ENCODE measurements around the gene CASQ2.

CASQ2 gene

DNA sequence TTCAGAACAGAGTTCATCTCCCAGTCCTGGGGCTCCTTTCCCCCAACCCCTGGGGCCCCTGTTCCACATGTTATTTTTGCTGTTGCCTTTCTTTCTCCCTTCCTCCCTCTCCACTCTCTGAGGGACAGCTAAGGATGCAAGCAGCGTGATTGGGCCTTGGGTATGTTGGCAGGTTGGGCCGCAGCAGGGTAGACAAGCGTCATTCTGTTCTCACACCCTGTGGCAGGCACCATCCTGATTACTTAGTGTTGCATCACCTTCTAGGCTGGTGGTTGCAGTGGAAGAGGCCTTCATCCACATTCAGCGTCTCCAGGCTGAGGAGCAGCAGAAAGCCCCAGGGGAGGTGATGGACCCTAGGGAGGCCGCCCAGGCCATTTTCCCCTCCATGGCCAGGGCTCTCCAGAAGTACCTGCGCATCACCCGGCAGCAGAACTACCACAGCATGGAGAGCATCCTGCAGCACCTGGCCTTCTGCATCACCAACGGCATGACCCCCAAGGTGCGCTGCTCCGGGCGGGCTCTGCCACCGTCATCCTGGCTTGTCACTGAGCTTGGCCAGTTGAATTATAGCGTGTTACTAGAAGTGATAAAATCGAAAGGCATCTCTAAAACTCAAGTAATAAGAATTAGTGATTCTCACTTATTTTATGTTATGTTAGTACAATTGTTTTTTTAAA lies 83.3 kb downstream of the CASQ2 start:
- DNase-seq, result no peak

- DNase-seq, result no peak
Observed at GRCh38 chr1:115682792-115683191, 85.7 kb downstream of the CASQ2 start.

GRCh38 chr1:115680730-115681111 lies 87.8 kb downstream of the CASQ2 start:
- DNase-seq, result no peak

GRCh38 chr1:115679141-115679611 lies 89.3 kb downstream of the CASQ2 start:
- no peak for DNase-seq

DNA sequence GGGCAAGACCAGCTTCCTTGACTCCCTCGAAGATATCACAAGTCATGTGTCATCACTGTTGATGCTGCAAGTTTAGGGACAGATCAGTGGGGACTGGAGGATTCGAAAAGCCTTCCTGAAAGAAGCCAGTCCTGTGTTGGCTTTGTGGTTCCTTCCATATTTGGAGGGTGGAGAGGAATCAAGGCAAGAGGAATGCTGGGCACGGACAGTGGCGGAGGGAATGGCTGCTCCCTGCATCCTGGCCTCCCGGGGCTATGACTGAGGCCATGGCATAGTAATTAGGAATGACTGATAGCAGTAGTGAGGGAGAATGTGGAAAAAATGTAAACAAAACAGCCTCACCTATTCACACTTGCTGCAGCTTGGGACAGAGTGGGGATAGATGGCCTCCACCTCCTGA lies 90.4 kb downstream of the CASQ2 start:
- DNase-seq, result no peak

- DNase-seq, result no peak
Observed at GRCh38 chr1:115677565-115677964, 90.9 kb downstream of the CASQ2 start.

DNA sequence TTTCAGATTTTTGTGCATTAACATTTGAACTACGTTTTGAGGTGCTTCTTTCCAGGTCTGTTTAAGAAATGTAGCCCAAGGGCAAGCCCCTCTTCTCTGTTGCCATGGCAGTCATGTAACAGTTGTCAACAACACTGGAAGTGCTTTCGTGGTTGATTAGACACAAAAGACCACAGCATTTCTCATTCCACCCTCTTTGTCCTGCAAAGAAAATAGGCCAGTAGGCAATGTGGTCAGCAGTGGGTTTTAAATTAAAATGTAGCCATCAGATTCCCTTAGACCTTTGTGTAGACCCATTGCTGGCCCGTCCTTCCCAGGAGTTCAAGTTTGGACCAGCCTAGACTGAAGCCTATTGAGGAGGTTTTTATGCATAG lies 91.3 kb downstream of the CASQ2 start:
- DNase-seq, result no peak

DNA sequence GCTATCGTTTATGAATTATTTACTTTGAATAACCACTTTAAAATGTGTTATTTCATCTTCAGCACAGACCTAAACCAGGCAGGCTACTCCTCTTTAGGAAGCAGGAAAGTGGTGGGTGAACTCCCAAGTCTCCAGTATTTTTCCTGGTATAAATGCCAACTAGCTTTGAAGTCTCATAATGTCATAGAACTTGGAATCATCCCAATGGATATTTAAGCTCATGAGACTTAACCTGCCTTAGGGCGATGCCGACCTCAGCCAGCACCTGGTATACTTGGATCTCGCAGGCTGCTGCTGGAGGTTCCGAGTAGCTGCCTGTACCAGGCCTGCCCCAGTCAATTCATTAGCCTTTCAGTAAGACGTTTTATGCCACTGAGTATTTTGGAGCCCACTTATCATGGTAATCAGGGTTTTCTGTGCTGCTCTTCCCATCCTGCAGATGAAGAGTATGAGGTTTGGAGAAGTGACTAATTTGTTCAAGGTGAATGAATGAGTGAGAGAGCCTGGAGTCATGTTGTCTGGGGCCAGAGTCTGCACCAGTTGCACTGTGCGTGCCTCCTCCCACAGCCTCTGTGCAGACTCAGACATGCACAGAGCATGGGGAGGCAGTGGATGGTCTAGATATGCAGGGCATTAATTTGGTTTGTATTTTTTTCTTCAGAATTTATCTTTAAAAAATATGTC lies 91.9 kb downstream of the CASQ2 start:
- no peak for DNase-seq

DNA sequence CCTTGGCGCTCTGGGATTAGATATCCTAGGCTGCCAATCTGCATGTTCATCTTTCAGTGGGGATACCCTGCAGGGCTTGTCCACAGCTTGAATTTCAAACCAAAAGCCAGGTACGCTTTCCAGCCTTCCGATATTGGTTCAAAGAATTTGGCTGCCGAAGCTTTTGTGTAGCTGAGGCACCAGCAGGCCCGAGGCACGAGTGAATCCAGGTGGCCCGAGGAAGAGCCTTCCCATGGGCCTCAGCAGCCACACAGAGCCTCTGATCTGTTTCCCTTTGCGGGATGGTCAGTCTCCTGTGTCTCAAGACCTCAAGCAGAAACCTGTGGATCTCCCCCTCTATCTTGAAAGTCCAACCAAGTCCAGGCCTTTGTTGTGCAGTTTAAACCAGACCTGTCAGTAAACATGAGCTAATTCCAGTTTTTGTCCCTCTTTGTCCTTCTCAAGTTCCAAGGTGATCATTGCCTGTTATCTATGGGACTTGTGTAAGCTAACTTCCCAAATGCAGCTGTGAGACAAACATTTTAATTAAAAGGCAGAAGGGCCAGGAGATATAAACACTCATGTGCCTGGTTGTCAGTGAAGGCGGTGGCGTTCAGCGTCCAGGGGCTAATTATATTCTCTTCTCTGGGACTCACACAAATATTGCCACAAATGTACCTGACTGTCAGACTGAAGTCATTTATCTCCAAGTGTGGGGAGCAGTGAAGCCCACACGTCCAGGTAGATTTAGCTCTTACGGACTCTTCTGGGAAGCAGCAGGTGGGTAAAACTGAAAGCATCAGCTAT lies 96.1 kb downstream of the CASQ2 start:
- DNase-seq, result no peak

DNA sequence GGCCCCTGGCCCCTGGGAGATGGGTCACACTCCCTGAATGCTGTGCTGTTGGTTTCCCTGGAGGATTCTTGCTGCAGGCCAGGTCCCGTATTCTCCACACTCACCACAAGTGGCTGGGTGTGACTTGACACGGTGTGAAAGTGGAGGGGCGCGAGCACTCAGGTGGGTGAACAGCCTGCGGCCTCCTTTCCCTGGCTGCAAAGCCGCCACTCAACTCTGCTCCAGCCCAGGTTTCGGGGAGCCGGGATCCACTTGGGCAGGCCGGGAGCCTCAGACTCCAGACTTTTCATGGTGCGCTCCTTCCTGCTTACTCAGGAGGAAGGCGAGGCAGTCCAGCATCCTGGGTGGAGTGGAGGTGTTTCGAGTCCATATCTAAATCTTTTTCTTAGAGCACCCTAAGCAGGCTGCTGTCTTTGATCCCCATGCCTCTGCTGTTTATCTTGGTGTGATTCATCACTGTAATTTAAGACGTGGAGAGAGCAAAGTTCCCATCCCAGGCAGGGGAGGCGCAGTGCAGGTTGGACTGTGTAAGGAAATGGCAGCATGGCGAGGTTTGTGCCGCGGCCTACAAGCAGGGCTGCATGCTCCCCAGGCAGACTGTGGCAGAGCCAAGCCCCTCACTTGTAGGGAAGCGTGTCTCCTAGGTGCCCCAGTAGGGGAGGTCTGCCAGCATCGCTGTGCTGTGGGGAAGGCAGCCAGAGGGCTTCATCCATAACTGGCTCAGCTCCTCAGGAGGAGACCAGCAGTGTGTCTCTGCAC lies 97.2 kb downstream of the CASQ2 start:
- DNase-seq, result no peak

DNA sequence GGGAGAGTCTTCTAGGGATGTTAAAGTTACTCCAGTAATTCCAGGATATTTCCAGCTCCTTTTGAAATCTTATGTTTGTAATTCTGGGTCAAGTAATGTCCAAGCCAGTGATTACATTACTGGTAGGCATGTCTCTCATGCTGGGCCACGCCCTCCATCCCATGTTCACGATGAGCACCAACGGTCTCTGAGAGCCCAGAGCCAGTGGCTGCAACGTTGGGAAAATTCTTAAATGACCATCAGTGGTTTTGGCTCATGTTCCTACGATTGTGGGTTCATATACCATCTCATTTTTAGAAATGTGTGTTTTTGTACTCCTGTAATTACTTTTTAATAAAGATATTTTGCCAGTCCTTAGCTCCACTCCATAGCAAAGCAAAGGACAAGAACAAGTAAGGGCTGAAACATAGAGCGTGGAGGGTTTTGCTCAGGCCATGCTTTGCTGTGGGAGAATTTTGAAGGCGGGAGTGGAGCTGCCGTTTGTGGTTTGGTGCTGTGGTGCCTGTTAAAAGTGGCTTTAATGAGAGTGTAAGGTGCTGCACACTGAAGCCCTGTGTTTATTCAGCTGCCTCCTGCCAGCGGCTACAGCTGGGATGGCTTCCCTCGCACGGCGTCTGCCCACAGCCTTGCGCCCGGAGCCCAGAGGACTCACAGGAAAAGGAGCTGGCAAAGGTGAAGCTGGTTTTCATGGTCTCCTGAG lies 97.9 kb downstream of the CASQ2 start:
- no peak for DNase-seq

DNA sequence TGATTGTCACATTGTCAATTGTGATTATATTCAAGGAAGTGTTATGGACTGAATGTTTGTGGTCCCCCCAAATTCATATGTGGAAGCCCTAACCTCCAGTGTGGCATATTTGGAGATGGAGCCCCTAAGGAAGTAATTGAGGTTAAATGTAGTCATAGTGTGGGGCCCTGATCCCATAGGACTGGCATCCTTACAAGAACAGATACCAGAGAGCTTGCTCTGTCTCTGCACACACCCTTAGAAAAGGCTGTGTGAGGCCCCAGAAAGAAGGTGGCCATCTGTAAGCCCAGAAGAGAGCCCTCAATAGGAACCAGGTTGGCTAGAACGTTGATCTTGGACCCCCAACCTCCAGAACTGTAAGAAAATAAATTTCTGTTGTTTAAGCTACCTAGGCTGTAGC lies 98.6 kb downstream of the CASQ2 start:
- no peak for DNase-seq

- DNase-seq, result no peak
Observed at GRCh38 chr1:115669002-115669673, 99.4 kb downstream of the CASQ2 start.

GRCh38 chr1:115668579-115668978 lies 99.9 kb downstream of the CASQ2 start:
- no peak for DNase-seq

GRCh38 chr1:115666702-115667101 lies 101.8 kb downstream of the CASQ2 start:
- DNase-seq, result no peak

GRCh38 chr1:115666206-115666605 lies 102.3 kb downstream of the CASQ2 start:
- DNase-seq, result no peak

GRCh38 chr1:115665319-115666096 lies 103.0 kb downstream of the CASQ2 start:
- no peak for DNase-seq

DNA sequence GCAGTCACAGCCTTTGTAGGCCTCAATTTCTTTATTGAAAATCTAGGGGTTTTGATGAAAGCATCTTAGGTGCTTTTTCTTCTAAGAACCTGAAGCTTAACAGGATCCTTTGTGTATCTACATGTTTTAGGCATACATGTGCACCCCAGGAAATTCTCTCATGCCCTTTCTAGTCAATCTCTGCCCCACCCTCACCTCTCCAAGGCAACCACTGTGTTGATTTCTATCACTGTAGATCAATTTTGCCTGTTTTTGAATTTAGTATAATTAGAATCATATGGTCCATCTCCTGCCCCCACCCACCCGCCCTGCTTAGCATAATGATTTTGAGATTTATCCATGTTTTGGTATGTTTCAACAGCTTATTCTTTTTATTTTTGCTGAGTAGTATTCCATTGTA lies 107.4 kb downstream of the CASQ2 start:
- DNase-seq, result no peak

DNA sequence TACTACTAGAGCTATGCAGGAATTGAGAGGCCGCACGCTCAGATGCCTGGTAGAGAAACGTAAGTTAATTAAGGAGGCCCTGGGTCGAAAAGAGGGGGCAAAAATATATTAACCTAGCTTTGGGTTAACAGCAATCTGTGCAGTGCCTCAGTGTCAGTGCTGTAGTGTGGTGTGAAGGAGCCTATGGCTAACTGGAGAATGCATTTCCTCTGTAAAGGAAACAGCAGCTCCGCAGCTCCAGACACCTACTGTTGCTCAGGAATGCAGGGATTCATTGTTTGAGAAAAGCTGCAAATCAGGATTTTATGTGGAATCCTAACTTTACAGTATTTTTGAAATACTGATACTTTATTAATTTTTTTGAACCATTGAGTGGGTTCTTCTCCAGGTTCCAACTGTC lies 108.4 kb downstream of the CASQ2 start:
- DNase-seq, result no peak

DNA sequence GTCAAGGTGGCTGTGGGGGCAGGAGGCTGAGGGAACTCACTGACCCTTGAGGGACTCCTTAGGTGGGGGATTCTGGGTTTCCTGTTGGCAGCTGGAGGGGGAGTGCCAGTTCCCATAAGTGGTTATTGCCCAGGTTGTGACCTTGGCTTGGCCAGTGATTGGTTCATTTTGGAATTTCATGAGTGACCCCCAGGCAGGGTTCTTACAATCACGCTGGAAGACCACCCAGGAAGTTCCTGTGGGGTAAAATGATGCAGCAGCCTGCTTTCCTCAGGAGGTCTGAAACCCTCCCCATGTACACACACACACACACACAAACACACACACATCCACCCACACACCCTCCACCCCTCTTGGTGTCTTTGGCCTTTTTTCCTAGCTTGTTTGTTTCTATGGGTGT lies 109.9 kb downstream of the CASQ2 start:
- no peak for DNase-seq

DNA sequence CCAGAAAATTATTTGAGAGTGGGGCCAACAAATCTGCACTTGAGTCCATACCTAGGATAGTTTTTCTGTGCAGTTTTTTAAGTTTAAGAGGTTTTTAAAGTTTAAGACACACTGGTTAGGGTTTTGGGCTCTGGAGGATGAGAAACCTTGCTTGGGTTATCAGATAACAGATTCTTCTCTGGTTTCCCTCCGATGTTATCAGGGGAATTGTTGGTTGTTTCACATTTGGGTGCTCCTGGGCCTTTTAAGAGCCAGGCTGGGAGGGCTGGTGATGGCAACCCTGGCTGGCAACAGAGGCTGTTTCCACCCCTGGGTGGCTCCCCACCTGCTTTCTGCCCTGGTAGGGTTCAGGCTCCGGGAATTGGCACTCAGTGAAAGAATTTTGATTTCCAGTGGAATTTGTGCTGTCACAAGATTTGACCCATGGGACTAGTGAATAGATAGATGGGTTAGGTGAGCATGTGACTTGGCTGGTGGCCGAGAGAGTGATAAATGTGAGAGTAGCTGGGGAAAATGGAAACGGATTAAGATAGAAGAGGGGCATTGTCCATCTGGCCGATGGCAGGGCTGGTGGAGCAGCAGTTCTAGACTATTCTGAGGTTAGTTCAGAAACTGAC lies 111.9 kb downstream of the CASQ2 start:
- no peak for DNase-seq
